Right cardiac atrium (tissue), 5 donors: ENCODE data around the gene EMID1. TPM values are rescaled to one million over a fixed set of nuclear protein-coding genes. Genes with fewer than 3 reads are reported as not detected.
A peak's percentile ranks its signal among the peaks of the same experiment; 100 is the strongest.

ENCODE experiments used
- ATAC-seq, 2 donors: fragments of 200-7000 bp; cut with Tn5 transposase; one replicate each; pipeline versions ENCODE4 v1.8.0 to v1.9.1; 2020; ENCODE audit warnings: moderate library complexity in 2 of 2, mild to moderate bottlenecking in 1 of 2
- DNase-seq, 3 donors: peaks; one replicate each; pipeline ENCODE4 v3.0.0-alpha.2; 2020
- H3K27ac ChIP-seq: one replicate; pipeline ENCODE4 v1.5.1; 2013; ENCODE audit warnings: mild to moderate bottlenecking, low read length, control low read depth, moderate library complexity
- H3K27me3 ChIP-seq: one replicate; pipeline ENCODE4 v1.6.1; 2013; ENCODE audit not compliant: control insufficient read depth, insufficient read depth
- H3K4me1 ChIP-seq: one replicate; pipeline ENCODE4 v1.6.1; 2013; ENCODE audit warnings: low read length; ENCODE audit not compliant: control insufficient read depth, insufficient read depth
- H3K4me3 ChIP-seq: one replicate; pipeline ENCODE4 v1.5.1; 2013; ENCODE audit warnings: low read length, control low read depth
- H3K9me3 ChIP-seq: one replicate; pipeline ENCODE4 v1.6.1; 2013; ENCODE audit warnings: low read length; ENCODE audit not compliant: control insufficient read depth
- WGBS: extraction: QIAGEN DNeasy Blood & Tissue Kit; methylation state at CpG from one replicate; pipeline ENCODE4 v1.1.7; 2013; 5-methylcytosine and 5-hydroxymethylcytosine counted together
- intact Hi-C, 4 donors: fragments of 100-400 bp; cut with DNase I; formaldehyde crosslinking; loops; one replicate each; pipeline versions ENCODE4 v1.11.0 to v1.14.0; 2022 to 2023
- polyA plus RNA-seq: library from polyadenylated mRNA; stranded (reverse); fragments of 200-250 nt; gene quantifications from one replicate; pipeline ENCODE4 v1.2.3, GENCODE V29; 2013
- total RNA-seq, 4 donors: library from RNA; stranded (reverse); fragmentation: NEBNext Ultra II Directional; extraction: Animal tissue kit (Norgen Biotek cat#: 25700); gene quantifications; one replicate each; pipeline ENCODE4 v1.2.1, GENCODE V29; 2021
- donor health status: healthy with polysubstance abuse.
- donor health status: DM: no; HTN: yes; CAD: no.
- donor health status: DM: no; HTN: no; CAD: no.
- donor health status: DM: no; HTN: yes; CAD: no; lungs with severe emphysema.
- donor health status: DM: yes; HTN: yes; CAD: no.

The EMID1 gene
- total and polyA plus RNA-seq, 5 donors, result 0.74 to 1.6 (median 0.95) TPM

GRCh38 chr22:29301716-29302401, 96.2 kb downstream of the EMID1 start:
- WGBS, result 89% methylated on average over 17 of the region's 17 CpGs
- DNase-seq (no peak), ATAC-seq (no peak)
- no peak overlapping the region for H3K27ac ChIP-seq
- intact Hi-C loops, result no loop called here
- H3K9me3 ChIP-seq, result no peaks in the 10 kb centered on the region
- no peaks in the 10 kb centered on the region for H3K27me3 ChIP-seq
- H3K4me1 ChIP-seq, result no peaks in the 10 kb centered on the region
- no peak overlapping the region for H3K4me3 ChIP-seq

GRCh38 chr22:29302402-29302680, 96.6 kb downstream of the EMID1 start:
- no peak for ATAC-seq
- no peak overlapping the region for H3K27ac ChIP-seq
- WGBS, result 54% methylated on average over 2 of the region's 2 CpGs

DNA sequence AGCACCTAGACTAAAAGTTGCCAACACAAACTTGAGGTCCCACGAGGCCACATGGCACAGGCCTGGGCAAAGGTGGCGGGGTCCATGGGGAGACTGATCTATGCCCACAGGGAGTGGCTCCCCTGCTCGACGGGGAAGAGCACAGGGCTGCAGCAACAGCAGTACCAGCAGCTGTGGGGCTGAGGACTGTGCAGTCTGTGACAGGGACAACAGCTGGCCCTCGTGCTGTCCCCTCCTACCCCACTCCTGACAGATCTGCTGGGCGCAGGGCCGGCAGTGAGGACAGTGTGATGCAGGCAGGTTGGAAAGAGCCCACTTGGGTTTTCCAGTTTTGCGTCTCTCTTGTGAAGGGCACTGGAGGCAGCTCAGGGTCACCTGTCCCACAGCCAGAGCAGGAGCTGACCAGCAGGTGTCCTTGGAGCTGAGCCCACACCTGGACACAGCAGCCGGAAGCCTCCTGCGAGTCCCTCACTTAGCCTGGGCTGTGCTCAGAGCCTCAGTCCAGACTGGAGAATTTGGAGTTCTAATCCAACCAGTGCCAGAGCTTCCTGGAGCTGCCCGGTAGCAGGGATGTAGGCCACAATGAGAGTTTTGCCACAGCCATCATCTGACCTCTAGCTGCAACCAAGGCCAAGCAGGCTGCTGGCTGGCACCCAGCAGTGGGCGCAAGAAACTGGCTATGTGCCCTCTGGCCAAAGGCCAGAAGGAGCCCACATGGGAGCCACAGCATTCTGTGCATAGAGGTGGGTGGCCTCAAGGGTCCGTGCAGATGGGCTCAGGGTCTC, 97.2 kb downstream of the EMID1 start:
- 47% methylated on average over 13 of the region's 13 CpGs for WGBS
- H3K4me1 ChIP-seq, result no peaks in the 10 kb centered on the region
- H3K27ac ChIP-seq, result peak overlapping the region; percentile 25
- peak in 1 of 3 donors; percentile 72 for DNase-seq
- intact Hi-C loops, result no loop called here
- H3K4me3 ChIP-seq, result no peak overlapping the region
- no peaks in the 10 kb centered on the region for H3K9me3 ChIP-seq
- ATAC-seq, result no peak
- H3K27me3 ChIP-seq, result no peaks in the 10 kb centered on the region

More at GRCh38 chr22:29302402-29302680, 96.6 kb downstream of the EMID1 start:
- intact Hi-C loops, result no loop called here
- Histone ChIP-seq H3K4me1 (no peaks in the 10 kb centered on the region), H3K9me3 (no peaks in the 10 kb centered on the region), H3K4me3 (no peak overlapping the region), H3K27me3 (no peaks in the 10 kb centered on the region)
- no peak for DNase-seq

DNA sequence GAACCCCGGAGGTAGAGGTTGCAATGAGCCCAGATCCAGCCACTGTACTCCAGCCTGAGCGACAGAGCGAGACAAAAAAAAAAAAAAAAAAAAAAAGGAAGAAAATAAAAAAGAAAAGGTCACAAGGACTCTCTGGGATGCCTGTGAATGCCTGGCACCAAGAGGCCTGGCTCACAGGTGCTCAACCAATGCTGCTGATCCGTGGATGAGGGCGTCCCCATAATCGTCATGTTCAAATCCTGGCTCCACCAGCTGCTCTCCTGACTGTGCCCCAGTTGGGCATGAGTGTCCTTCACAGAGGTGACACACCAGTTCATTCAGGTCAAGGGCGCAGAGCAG, 100.1 kb downstream of the EMID1 start:
- no peak for ATAC-seq
- H3K4me1 ChIP-seq, result peaks cover 19% of the 10 kb centered on the region
- H3K27ac ChIP-seq, result peak overlapping the region; percentile 19
- H3K4me3 ChIP-seq, result no peak overlapping the region
- intact Hi-C loops, result loop anchor here in 2 of 4 donors (5.0 kb wide), 2 partner anchors 34 to 51 kb away; no protein-coding TSS in a partner anchor
- H3K27me3 ChIP-seq, result no peaks in the 10 kb centered on the region
- DNase-seq, result no peak
- WGBS, result 53% methylated on average over 7 of the region's 7 CpGs
- no peaks in the 10 kb centered on the region for H3K9me3 ChIP-seq

DNA sequence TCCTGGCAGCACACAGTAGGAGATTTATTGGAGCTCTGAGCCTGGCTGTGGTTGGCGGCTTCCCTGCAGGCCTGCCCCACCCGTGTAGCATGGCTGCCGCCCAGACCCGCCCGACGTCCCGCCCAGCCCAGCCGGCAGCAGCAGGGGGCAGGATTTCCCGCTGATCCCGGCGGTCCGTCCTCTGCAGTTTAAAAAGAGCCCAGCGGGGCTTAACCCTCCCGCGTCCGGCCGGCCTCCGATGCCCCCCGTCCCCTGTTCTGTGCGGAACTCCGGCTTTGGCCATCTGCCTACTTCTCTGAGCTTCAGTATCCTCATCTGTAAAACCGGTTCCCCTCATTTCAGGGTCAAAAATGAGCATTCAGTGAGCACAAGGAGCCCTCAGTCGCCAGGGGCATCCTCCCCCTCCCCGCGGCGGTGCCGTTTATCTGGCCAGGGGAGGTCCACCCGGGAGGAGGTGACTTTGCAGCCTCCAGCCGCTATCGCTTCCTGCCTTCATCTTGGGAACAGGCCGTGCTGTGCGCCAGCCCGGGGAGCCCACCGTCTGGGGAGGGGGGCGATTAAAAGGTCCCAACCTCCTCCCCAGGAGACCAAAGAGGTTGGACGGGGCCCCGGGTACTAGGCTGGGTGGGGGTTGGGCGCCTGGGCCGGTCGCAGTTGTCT, 100.6 kb downstream of the EMID1 start, which contains the start of gene GAS2L1:
GAS2L1 (plus strand) TSS at position 476 of the 660 bp plus-strand sequence. CDS start 1,456 bp downstream, outside the sequence.
- DNase-seq, result peak; percentile 89 to 96 (median 95)
- intact Hi-C loops, result loop anchor here in 2 of 4 donors (5.0 kb wide), 2 partner anchors 34 to 51 kb away; no protein-coding TSS in a partner anchor
- no peaks in the 10 kb centered on the region for H3K27me3 ChIP-seq
- peak within 1 kb of the TSS; percentile 84 for H3K27ac ChIP-seq
- ATAC-seq, result peak; percentile 73 to 79
- peak within 1 kb of the TSS; percentile 91 for H3K4me3 ChIP-seq
- H3K9me3 ChIP-seq, result no peaks in the 10 kb centered on the region
- WGBS, result 0% methylated on average over 40 of the region's 40 CpGs
- peaks cover 19% of the 10 kb centered on the region for H3K4me1 ChIP-seq

- H3K9me3 ChIP-seq, result no peaks in the 10 kb centered on the region
- DNase-seq (peak; percentile 87 to 96 (median 96)), ATAC-seq (peak; percentile 67 to 73)
- peak overlapping the region; percentile 91 for H3K4me3 ChIP-seq
- WGBS, result 3% methylated on average over 83 of the region's 83 CpGs
- intact Hi-C loops, result loop anchor here in 2 of 4 donors (5.0 kb wide), 2 partner anchors 35 to 50 kb away; no protein-coding TSS in a partner anchor
- H3K27me3 ChIP-seq, result no peaks in the 10 kb centered on the region
- H3K27ac ChIP-seq, result peak overlapping the region; percentile 84
- peaks cover 19% of the 10 kb centered on the region for H3K4me1 ChIP-seq
Measured at GRCh38 chr22:29306835-29307595, 101.3 kb downstream of the EMID1 start.

- Histone ChIP-seq H3K9me3 (no peaks in the 10 kb centered on the region), H3K4me1 (peaks cover 19% of the 10 kb centered on the region), H3K27ac (peak overlapping the region; percentile 81), H3K4me3 (peak overlapping the region; percentile 91), H3K27me3 (no peaks in the 10 kb centered on the region)
- intact Hi-C loops, result loop anchor here in 2 of 4 donors (5.0 kb wide), 2 partner anchors 35 to 50 kb away; no protein-coding TSS in a partner anchor
- ATAC-seq, result no peak
- 64% methylated on average over 20 of the region's 20 CpGs for WGBS
- peak in 1 of 3 donors; percentile 65 for DNase-seq
Measured at GRCh38 chr22:29307596-29308147, 102.0 kb downstream of the EMID1 start.

DNA sequence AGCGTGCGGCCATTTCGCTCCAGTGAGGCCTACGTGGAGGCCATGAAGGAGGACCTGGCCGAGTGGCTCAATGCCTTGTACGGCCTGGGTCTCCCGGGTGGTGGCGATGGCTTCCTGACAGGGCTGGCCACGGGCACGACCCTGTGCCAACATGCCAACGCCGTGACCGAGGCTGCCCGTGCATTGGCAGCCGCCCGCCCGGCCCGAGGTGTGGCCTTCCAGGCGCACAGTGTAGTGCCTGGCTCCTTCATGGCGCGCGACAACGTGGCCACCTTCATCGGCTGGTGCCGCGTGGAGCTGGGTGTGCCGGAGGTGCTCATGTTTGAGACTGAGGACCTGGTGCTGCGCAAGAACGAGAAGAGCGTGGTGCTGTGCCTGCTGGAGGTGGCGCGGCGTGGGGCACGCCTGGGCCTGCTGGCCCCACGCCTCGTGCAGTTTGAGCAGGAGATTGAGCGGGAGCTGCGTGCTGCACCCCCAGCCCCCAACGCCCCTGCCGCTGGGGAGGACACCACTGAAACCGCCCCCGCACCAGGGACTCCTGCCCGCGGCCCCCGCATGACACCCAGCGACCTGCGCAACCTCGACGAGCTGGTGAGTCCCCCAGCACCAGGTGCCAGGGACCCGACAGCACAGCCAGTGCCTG, 102.6 kb downstream of the EMID1 start:
- Histone ChIP-seq H3K4me1 (peaks cover 23% of the 10 kb centered on the region), H3K9me3 (no peaks in the 10 kb centered on the region), H3K27ac (peak overlapping the region; percentile 49), H3K4me3 (peak overlapping the region; percentile 91), H3K27me3 (no peaks in the 10 kb centered on the region)
- ATAC-seq (no peak), DNase-seq (peak in 2 of 3 donors; percentile 76 to 77)
- intact Hi-C loops, result loop anchor here in 2 of 4 donors (5.0 kb wide), 2 partner anchors 36 to 49 kb away; no protein-coding TSS in a partner anchor
- WGBS, result 62% methylated on average over 50 of the region's 50 CpGs

DNA sequence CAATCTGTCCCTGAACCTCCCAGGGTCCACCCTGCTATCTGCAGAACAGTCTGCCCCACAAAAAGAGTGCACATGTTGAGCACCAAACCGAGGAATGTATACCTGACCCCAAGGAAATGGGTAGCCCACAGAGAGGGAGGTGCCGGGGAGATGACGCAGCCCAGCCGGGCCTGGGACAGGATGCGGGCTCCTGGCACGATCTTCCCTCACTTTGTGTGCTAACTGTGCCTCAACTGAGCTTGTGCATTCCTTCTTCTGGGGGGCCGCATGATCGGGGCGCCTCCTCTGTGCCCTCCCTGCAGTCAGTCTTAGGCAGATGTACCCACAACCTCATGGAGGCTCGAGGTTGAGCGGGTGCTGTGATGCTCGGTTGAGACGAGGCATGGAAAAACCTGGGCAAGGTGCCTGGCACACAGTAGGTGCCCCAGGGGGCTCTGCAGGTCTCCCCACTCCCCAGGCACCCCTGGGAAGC, 103.1 kb downstream of the EMID1 start:
- H3K27me3 ChIP-seq, result no peaks in the 10 kb centered on the region
- peak overlapping the region; percentile 49 for H3K27ac ChIP-seq
- no peaks in the 10 kb centered on the region for H3K9me3 ChIP-seq
- intact Hi-C loops, result loop anchor here in 2 of 4 donors (5.0 kb wide), 2 partner anchors 37 to 48 kb away; no protein-coding TSS in a partner anchor
- 50% methylated on average over 13 of the region's 13 CpGs for WGBS
- no peak overlapping the region for H3K4me3 ChIP-seq
- peak in 1 of 3 donors; percentile 73 for DNase-seq
- peaks cover 28% of the 10 kb centered on the region for H3K4me1 ChIP-seq
- ATAC-seq, result no peak
